ENCODE measurements around the gene SPDYE6.
A peak's percentile ranks its signal among the peaks of the same experiment; 100 is the strongest.
"Not testable (repeated sequence)": the region's sequence is repeated elsewhere in the genome, so short reads cannot be mapped to it uniquely, and the experiment has no call there.

The SPDYE6 gene

GRCh38 chr7:102363549-102364393 lies 7.5 kb upstream of the SPDYE6 start:
- DNase-seq (ENCODE audit: low spot score): peak; percentile 98

- not testable (repeated sequence) for DNase-seq (ENCODE audit: low spot score)
These were observed 9.3 kb downstream of the SPDYE6 start for GRCh38 chr7:102346983-102347382.

GRCh38 chr7:102340599-102341368 lies 15.5 kb downstream of the SPDYE6 start:
- not testable (repeated sequence) for DNase-seq (ENCODE audit: low spot score)

- DNase-seq (ENCODE audit: low spot score): not testable (repeated sequence)
These were observed 18.8 kb downstream of the SPDYE6 start for GRCh38 chr7:102337420-102337819.

- DNase-seq (ENCODE audit: low spot score): not testable (repeated sequence)
These were observed 19.2 kb downstream of the SPDYE6 start for GRCh38 chr7:102337002-102337401.

GRCh38 chr7:102335574-102335973 lies 20.7 kb downstream of the SPDYE6 start:
- DNase-seq (ENCODE audit: low spot score): not testable (repeated sequence)

GRCh38 chr7:102330666-102331460 lies 25.4 kb downstream of the SPDYE6 start:
- DNase-seq (ENCODE audit: low spot score): not testable (repeated sequence)

- not testable (repeated sequence) for DNase-seq (ENCODE audit: low spot score)
These were observed 26.9 kb downstream of the SPDYE6 start for GRCh38 chr7:102329366-102329765.

GRCh38 chr7:102328863-102329262 lies 27.4 kb downstream of the SPDYE6 start:
- not testable (repeated sequence) for DNase-seq (ENCODE audit: low spot score)

- not testable (repeated sequence) for DNase-seq (ENCODE audit: low spot score)
These were observed 29.1 kb downstream of the SPDYE6 start for GRCh38 chr7:102327183-102327582.

GRCh38 chr7:102326157-102326889 lies 29.9 kb downstream of the SPDYE6 start:
- DNase-seq (ENCODE audit: low spot score): no peak

GRCh38 chr7:102325106-102325505 lies 31.1 kb downstream of the SPDYE6 start:
- DNase-seq (ENCODE audit: low spot score): not testable (repeated sequence)

GRCh38 chr7:102323914-102324195 lies 32.4 kb downstream of the SPDYE6 start:
- no peak for DNase-seq (ENCODE audit: low spot score)

GRCh38 chr7:102322202-102322715 lies 34.0 kb downstream of the SPDYE6 start:
- DNase-seq (ENCODE audit: low spot score): no peak

- no peak for DNase-seq (ENCODE audit: low spot score)
These were observed 34.7 kb downstream of the SPDYE6 start for GRCh38 chr7:102321351-102322201.

- DNase-seq (ENCODE audit: low spot score): no peak
These were observed 35.5 kb downstream of the SPDYE6 start for GRCh38 chr7:102320601-102321350.

- no peak for DNase-seq (ENCODE audit: low spot score)
These were observed 36.1 kb downstream of the SPDYE6 start for GRCh38 chr7:102320181-102320580.

GRCh38 chr7:102319671-102320070 lies 36.6 kb downstream of the SPDYE6 start:
- DNase-seq (ENCODE audit: low spot score): no peak

GRCh38 chr7:102318482-102318971 lies 37.7 kb downstream of the SPDYE6 start:
- DNase-seq (ENCODE audit: low spot score): no peak
